Measurements from ENCODE around the gene VGF.

GRCh38 chr7:101126651-101127459, 38.5 kb downstream of the VGF start, which contains the start of gene SERPINE1:
- TF ChIP-seq CTCF (IDR thresholded peaks at IDR 0.05), result no peak
- no peak for TF ChIP-seq EZH2 (IDR thresholded peaks at IDR 0.05; ENCODE audit: borderline replicate concordance, insufficient read depth, low read depth, low read length, poor library complexity, severe bottlenecking)

All from B cell (primary cell).